HepG2 (cell line): ENCODE data around the gene TALDO1. TPM values are rescaled to one million over a fixed set of nuclear protein-coding genes. Genes with fewer than 3 reads are reported as not detected.

Experiments used
- CBX1 ChIP-seq: IDR thresholded peaks from one replicate; pipeline ENCODE4 v1.6.1; 2016; ENCODE audit warnings: antibody characterized with exemption, low read depth
- GPN1 ChIP-seq: sonication (generic); formaldehyde crosslinking; IDR thresholded peaks from 2 replicates; pipeline ENCODE4 v1.5.1; 2020; ENCODE audit warnings: missing genetic modification reagents, borderline replicate concordance
- HMG20A ChIP-seq: IDR thresholded peaks from 2 replicates; pipeline ENCODE4 v1.6.1; 2016; ENCODE audit warnings: borderline replicate concordance
- LCORL ChIP-seq, 2 experiments: fragments of 450-650 bp in 1 of 2; sonication (generic) in 1 of 2; formaldehyde crosslinking in 1 of 2; IDR thresholded peaks; 2 replicates each; pipeline versions ENCODE4 v1.5.0 to v1.6.1; 2017 to 2020; ENCODE audit warnings: antibody characterized with exemption in 1 of 2, missing genetic modification reagents in 1 of 2
- MED13 ChIP-seq: sonication (generic); formaldehyde crosslinking; IDR thresholded peaks from 2 replicates; pipeline ENCODE4 v1.5.0; 2020; ENCODE audit warnings: missing genetic modification reagents
- MIER3 ChIP-seq: IDR thresholded peaks from 2 replicates; pipeline ENCODE4 v1.6.1; 2016; ENCODE audit warnings: missing compliant biosample characterization, borderline replicate concordance
- MTA1 ChIP-seq: sonication (generic); formaldehyde crosslinking; IDR thresholded peaks from 2 replicates; pipeline ENCODE4 v1.4.0; 2020; ENCODE audit warnings: missing genetic modification reagents, mild to moderate bottlenecking, borderline replicate concordance
- PTBP1 ChIP-seq: fragments of 200-400 bp; formaldehyde crosslinking; IDR thresholded peaks from 2 replicates; pipeline ENCODE4 v1.6.1; 2018; ENCODE audit warnings: low read length, low read depth; ENCODE audit not compliant: poor library complexity, severe bottlenecking
- SP140L ChIP-seq: sonication (generic); formaldehyde crosslinking; IDR thresholded peaks from 2 replicates; pipeline ENCODE4 v1.4.0; 2020; ENCODE audit warnings: missing genetic modification reagents, borderline replicate concordance
- SP5 ChIP-seq: IDR thresholded peaks from 2 replicates; pipeline ENCODE4 v1.6.1; 2016; ENCODE audit warnings: low read depth, borderline replicate concordance
- USF2 ChIP-seq, 2 experiments: sonication (generic) in 1 of 2; formaldehyde crosslinking in 1 of 2; IDR thresholded peaks; 2 replicates each; pipeline versions ENCODE4 v1.5.1 to v1.6.1; 2011 to 2020; ENCODE audit warnings: borderline replicate concordance in 1 of 2, low read depth in 1 of 2, low read length in 1 of 2, mild to moderate bottlenecking in 1 of 2, missing genetic modification reagents in 1 of 2, moderate library complexity in 1 of 2
- ZFP37 ChIP-seq: sonication (generic); formaldehyde crosslinking; IDR thresholded peaks from 2 replicates; pipeline ENCODE4 v1.4.0; 2020; ENCODE audit warnings: missing genetic modification reagents, borderline replicate concordance
- ZFX ChIP-seq: sonication (generic); formaldehyde crosslinking; IDR thresholded peaks from 2 replicates; pipeline ENCODE4 v1.4.0; 2020; ENCODE audit warnings: mild to moderate bottlenecking, low read depth, missing genetic modification reagents, moderate library complexity
- ZNF687 ChIP-seq: sonication (generic); formaldehyde crosslinking; IDR thresholded peaks from 2 replicates; pipeline ENCODE4 v1.5.1; 2020; ENCODE audit warnings: mild to moderate bottlenecking, missing genetic modification reagents, moderate library complexity
- ZNF777 ChIP-seq: sonication (generic); formaldehyde crosslinking; IDR thresholded peaks from 2 replicates; pipeline ENCODE4 v1.4.0; 2020; ENCODE audit warnings: missing genetic modification reagents
- polyA plus RNA-seq, 8 experiments: library from polyadenylated mRNA; depleted of rRNA in 3 of 8; stranded (reverse) in 7 of 8; unstranded in 1 of 8; fragments of >200 nt; fragmentation: Illumina TruSeq in 4 of 8; extraction: Trizol in 4 of 8; gene quantifications; 2 replicates each; pipeline versions ENCODE4 v1.2.1 to v1.2.3, GENCODE V29; 2011 to 2016; ENCODE audit warnings: low read depth in 4 of 8, missing spikeins in 1 of 8, mixed read lengths in 1 of 8; ENCODE audit not compliant: insufficient read depth in 1 of 8
- total RNA-seq, 5 experiments: library from RNA; depleted of rRNA; stranded (reverse); fragments of >200 nt; fragmentation: Illumina TruSeq; extraction: Trizol; gene quantifications; 2 replicates each; pipeline ENCODE4 v1.2.3, GENCODE V29; 2016; ENCODE audit warnings: low read depth in 1 of 5
- TF ChIP-seq, protein P1 (sequence below): sonication (generic); formaldehyde crosslinking; IDR thresholded peaks from 2 replicates; pipeline ENCODE4 v1.5.1; 2020; ENCODE audit warnings: mild to moderate bottlenecking, missing genetic modification reagents
- TF ChIP-seq, protein P2 (sequence below): sonication (generic); formaldehyde crosslinking; conservative IDR thresholded peaks from 2 replicates; pipeline ENCODE4 v1.4.0; 2020; ENCODE audit warnings: missing genetic modification reagents

TALDO1 gene
- total and polyA plus RNA-seq, 2 of the 13 experiments (the other 11 are each of a cell fraction or from before 2014, with no cell fraction given): 107 to 240 TPM

- TF ChIP-seq GPN1 (CRISPR knock-in tag) (no peak), MIER3 (peak; percentile 18), MED13 (CRISPR knock-in tag) (no peak), MTA1 (CRISPR knock-in tag) (peak; percentile 97), SP140L (CRISPR knock-in tag) (no peak), ZFX (CRISPR knock-in tag) (peak; percentile 96), USF2 (IDR thresholded peaks at IDR 0.05; ENCODE audit: low read depth, low read length) (no peak), USF2 (CRISPR knock-in tag; IDR thresholded peaks at IDR 0.05; ENCODE audit: borderline replicate concordance) (0 out of 2 replicates have a peak, but pooled peaks have one; percentile 54), LCORL (IDR thresholded peaks at IDR 0.05) (no peak; the same call in 1 of the 2 replicates), LCORL (CRISPR knock-in tag; IDR thresholded peaks at IDR 0.05) (peak; percentile 98), ZNF687 (CRISPR knock-in tag) (peak; percentile 97), ZFP37 (CRISPR knock-in tag) (peak; percentile 51; the same call in 1 of the 2 replicates), SP5 (CRISPR knock-in tag) (peak; percentile 59), ZNF777 (no peak; the same call in 1 of the 2 replicates), CBX1 (peak; percentile 12), PTBP1 (no peak), HMG20A (CRISPR knock-in tag) (peak; percentile 50; the same call in 1 of the 2 replicates)
- TF ChIP-seq, protein P1, sequence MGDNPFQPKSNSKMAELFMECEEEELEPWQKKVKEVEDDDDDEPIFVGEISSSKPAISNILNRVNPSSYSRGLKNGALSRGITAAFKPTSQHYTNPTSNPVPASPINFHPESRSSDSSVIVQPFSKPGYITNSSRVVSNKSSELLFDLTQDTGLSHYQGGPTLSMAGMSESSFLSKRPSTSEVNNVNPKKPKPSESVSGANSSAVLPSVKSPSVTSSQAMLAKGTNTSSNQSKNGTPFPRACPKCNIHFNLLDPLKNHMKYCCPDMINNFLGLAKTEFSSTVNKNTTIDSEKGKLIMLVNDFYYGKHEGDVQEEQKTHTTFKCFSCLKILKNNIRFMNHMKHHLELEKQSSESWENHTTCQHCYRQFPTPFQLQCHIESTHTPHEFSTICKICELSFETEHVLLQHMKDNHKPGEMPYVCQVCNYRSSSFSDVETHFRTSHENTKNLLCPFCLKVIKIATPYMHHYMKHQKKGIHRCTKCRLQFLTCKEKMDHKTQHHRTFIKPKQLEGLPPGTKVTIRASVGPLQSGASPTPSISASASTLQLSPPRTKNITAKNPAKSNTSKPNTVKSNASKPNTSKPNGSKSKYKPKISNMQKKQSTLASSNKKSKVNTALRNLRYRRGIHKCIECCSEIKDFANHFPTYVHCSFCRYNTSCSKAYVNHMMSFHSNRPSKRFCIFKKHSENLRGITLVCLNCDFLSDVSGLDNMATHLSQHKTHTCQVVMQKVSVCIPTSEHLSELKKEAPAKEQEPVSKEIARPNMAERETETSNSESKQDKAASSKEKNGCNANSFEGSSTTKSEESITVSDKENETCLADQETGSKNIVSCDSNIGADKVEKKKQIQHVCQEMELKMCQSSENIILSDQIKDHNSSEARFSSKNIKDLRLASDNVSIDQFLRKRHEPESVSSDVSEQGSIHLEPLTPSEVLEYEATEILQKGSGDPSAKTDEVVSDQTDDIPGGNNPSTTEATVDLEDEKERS (CRISPR knock-in tag): peak; percentile 46
- TF ChIP-seq, protein P2, sequence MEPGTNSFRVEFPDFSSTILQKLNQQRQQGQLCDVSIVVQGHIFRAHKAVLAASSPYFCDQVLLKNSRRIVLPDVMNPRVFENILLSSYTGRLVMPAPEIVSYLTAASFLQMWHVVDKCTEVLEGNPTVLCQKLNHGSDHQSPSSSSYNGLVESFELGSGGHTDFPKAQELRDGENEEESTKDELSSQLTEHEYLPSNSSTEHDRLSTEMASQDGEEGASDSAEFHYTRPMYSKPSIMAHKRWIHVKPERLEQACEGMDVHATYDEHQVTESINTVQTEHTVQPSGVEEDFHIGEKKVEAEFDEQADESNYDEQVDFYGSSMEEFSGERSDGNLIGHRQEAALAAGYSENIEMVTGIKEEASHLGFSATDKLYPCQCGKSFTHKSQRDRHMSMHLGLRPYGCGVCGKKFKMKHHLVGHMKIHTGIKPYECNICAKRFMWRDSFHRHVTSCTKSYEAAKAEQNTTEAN (CRISPR knock-in tag): peak; percentile 80; the same call in 1 of the 2 replicates
These were observed 40.1 kb upstream of the TALDO1 start (continued) for GRCh38 chr11:706957-707816.
